Measurements from ENCODE around the gene NKIRAS2.

- TF ChIP-seq CTCF (IDR thresholded peaks at IDR 0.05) (no peak), POLR2AphosphoS5 (IDR thresholded peaks at IDR 0.05; ENCODE audit: insufficient read depth in 1 of 2, low read depth in 1 of 2) (no peak)
These were observed 23.1 kb upstream of the NKIRAS2 start for GRCh38 chr17:41996855-41997164.
